Muscle layer of duodenum (tissue), 2 donors: ENCODE results near the gene C17orf75.
"Not testable (repeated sequence)": the region's sequence is repeated elsewhere in the genome, so short reads cannot be mapped to it uniquely, and the experiment has no call there.

Source experiments
- H3K27ac ChIP-seq: one replicate; pipeline ENCODE4 v1.7.0; 2013; ENCODE audit warnings: mild to moderate bottlenecking, low read length
- H3K27me3 ChIP-seq: one replicate; pipeline ENCODE4 v1.7.0; 2013; ENCODE audit warnings: low read depth, mild to moderate bottlenecking, control low read depth, low read length
- H3K36me3 ChIP-seq, 2 donors: one replicate each; pipeline ENCODE4 v1.7.0; 2013; ENCODE audit warnings: low read length in 2 of 2, control low read depth in 1 of 2, mild to moderate bottlenecking in 1 of 2; ENCODE audit not compliant: insufficient read depth in 2 of 2, control insufficient read depth in 1 of 2
- H3K4me1 ChIP-seq, 2 donors: one replicate each; pipeline ENCODE4 v1.7.0; 2013; ENCODE audit warnings: low read length in 2 of 2, mild to moderate bottlenecking in 2 of 2, control low read depth in 1 of 2, moderate library complexity in 1 of 2; ENCODE audit not compliant: insufficient read depth in 2 of 2, control insufficient read depth in 1 of 2
- H3K4me3 ChIP-seq, 2 donors: one replicate each; pipeline ENCODE4 v1.7.0; 2013; ENCODE audit warnings: low read length in 2 of 2, low read depth in 1 of 2, mild to moderate bottlenecking in 1 of 2
- H3K9me3 ChIP-seq, 2 donors: one replicate each; pipeline ENCODE4 v1.7.0; 2013; ENCODE audit warnings: low read length in 2 of 2, control low read depth in 1 of 2, mild to moderate bottlenecking in 1 of 2; ENCODE audit not compliant: control insufficient read depth in 1 of 2
- donor health status: healthy.

Gene C17orf75

GRCh38 chr17:32341857-32342602 is at the start of gene C17orf75:
C17orf75 (minus strand) TSS chr17:32342173; CDS start chr17:32342139, 34 bp downstream.
- Histone ChIP-seq H3K27ac (peak within 1 kb of the TSS; percentile 78), H3K4me1 (peaks cover 6 to 12% of the 10 kb centered on the region in 2 donors), H3K36me3 (peaks cover 7 to 20% of the 10 kb centered on the region in 2 donors), H3K9me3 (no peaks in the 10 kb centered on the region), H3K27me3 (no peaks in the 10 kb centered on the region), H3K4me3 (peak within 1 kb of the TSS; percentile 66 to 82)

- Histone ChIP-seq H3K27ac (no peak overlapping the region), H3K36me3 (no peaks in the 10 kb centered on the region), H3K27me3 (no peaks in the 10 kb centered on the region), H3K9me3 (no peaks in the 10 kb centered on the region), H3K4me1 (no peaks in the 10 kb centered on the region), H3K4me3 (no peak overlapping the region)
Measured at GRCh38 chr17:32388613-32389459, 46.9 kb upstream of the C17orf75 start.

GRCh38 chr17:32388128-32388527 is 46.2 kb upstream of the C17orf75 start:
- H3K27ac ChIP-seq, H3K36me3 ChIP-seq, H3K4me3 ChIP-seq: not testable (repeated sequence)

GRCh38 chr17:32386844-32387243 is 44.9 kb upstream of the C17orf75 start:
- no peaks in the 10 kb centered on the region for H3K9me3 ChIP-seq
- H3K36me3 ChIP-seq = peaks cover 7 to 13% of the 10 kb centered on the region in 2 donors
- H3K4me3 ChIP-seq = no peak overlapping the region
- no peaks in the 10 kb centered on the region for H3K27me3 ChIP-seq
- no peak overlapping the region for H3K27ac ChIP-seq
- H3K4me1 ChIP-seq = no peaks in the 10 kb centered on the region

More at GRCh38 chr17:32388128-32388527, 46.2 kb upstream of the C17orf75 start:
- not testable (repeated sequence) for H3K4me1 ChIP-seq, H3K9me3 ChIP-seq, H3K27me3 ChIP-seq

GRCh38 chr17:32385971-32386370 is 44.0 kb upstream of the C17orf75 start:
- Histone ChIP-seq H3K4me1 (no peaks in the 10 kb centered on the region), H3K4me3 (no peak overlapping the region), H3K36me3 (peaks cover 10 to 17% of the 10 kb centered on the region in 2 donors), H3K9me3 (no peaks in the 10 kb centered on the region), H3K27me3 (no peaks in the 10 kb centered on the region), H3K27ac (no peak overlapping the region)

GRCh38 chr17:32385121-32385520 is 43.1 kb upstream of the C17orf75 start:
- H3K36me3 ChIP-seq = peaks cover 19 to 21% of the 10 kb centered on the region in 2 donors
- no peak overlapping the region for H3K27ac ChIP-seq
- H3K27me3 ChIP-seq = no peaks in the 10 kb centered on the region
- no peaks in the 10 kb centered on the region for H3K9me3 ChIP-seq
- H3K4me3 ChIP-seq = no peak overlapping the region
- H3K4me1 ChIP-seq = no peaks in the 10 kb centered on the region

- Histone ChIP-seq H3K27me3 (no peaks in the 10 kb centered on the region), H3K4me3 (no peak overlapping the region), H3K36me3 (peaks cover 27 to 30% of the 10 kb centered on the region in 2 donors), H3K27ac (no peak overlapping the region), H3K4me1 (no peaks in the 10 kb centered on the region), H3K9me3 (no peaks in the 10 kb centered on the region)
Measured at GRCh38 chr17:32383926-32384434, 42.0 kb upstream of the C17orf75 start.

GRCh38 chr17:32382526-32383223 is 40.7 kb upstream of the C17orf75 start:
- Histone ChIP-seq H3K36me3 (peaks cover 38 to 41% of the 10 kb centered on the region in 2 donors), H3K4me1 (no peaks in the 10 kb centered on the region), H3K4me3 (no peak overlapping the region), H3K27ac (no peak overlapping the region), H3K9me3 (no peaks in the 10 kb centered on the region), H3K27me3 (no peaks in the 10 kb centered on the region)

- no peak overlapping the region for H3K4me3 ChIP-seq
- H3K36me3 ChIP-seq = peaks cover 64 to 81% of the 10 kb centered on the region in 2 donors
- no peaks in the 10 kb centered on the region for H3K9me3 ChIP-seq
- H3K27ac ChIP-seq = no peak overlapping the region
- no peaks in the 10 kb centered on the region for H3K27me3 ChIP-seq
- no peaks in the 10 kb centered on the region for H3K4me1 ChIP-seq
Measured at GRCh38 chr17:32370426-32370825, 28.5 kb upstream of the C17orf75 start.

GRCh38 chr17:32361270-32361669 is 19.3 kb upstream of the C17orf75 start:
- Histone ChIP-seq H3K27me3 (no peaks in the 10 kb centered on the region), H3K27ac (no peak overlapping the region), H3K4me1 (peaks cover 0 to 8% of the 10 kb centered on the region in 2 donors), H3K36me3 (peaks cover 67 to 70% of the 10 kb centered on the region in 2 donors), H3K4me3 (no peak overlapping the region), H3K9me3 (no peaks in the 10 kb centered on the region)

GRCh38 chr17:32357615-32358014 is 15.6 kb upstream of the C17orf75 start:
- no peaks in the 10 kb centered on the region for H3K9me3 ChIP-seq
- no peak overlapping the region for H3K4me3 ChIP-seq
- H3K27ac ChIP-seq = no peak overlapping the region
- peaks cover 48 to 56% of the 10 kb centered on the region in 2 donors for H3K36me3 ChIP-seq
- no peaks in the 10 kb centered on the region for H3K27me3 ChIP-seq
- H3K4me1 ChIP-seq = peaks cover 0 to 39% of the 10 kb centered on the region in 2 donors
